ENCODE data around the gene AGTRAP. TPM values are rescaled to one million over a fixed set of nuclear protein-coding genes. Genes with fewer than 3 reads are reported as not detected.
A peak's percentile ranks its signal among the peaks of the same experiment; 100 is the strongest.

Gene AGTRAP
- total and polyA plus RNA-seq, 9 of the 15 experiments (the other 6 are each of a cell fraction or from before 2014, with no cell fraction given) = 26.8 to 105 (median 57.5) TPM

DNA sequence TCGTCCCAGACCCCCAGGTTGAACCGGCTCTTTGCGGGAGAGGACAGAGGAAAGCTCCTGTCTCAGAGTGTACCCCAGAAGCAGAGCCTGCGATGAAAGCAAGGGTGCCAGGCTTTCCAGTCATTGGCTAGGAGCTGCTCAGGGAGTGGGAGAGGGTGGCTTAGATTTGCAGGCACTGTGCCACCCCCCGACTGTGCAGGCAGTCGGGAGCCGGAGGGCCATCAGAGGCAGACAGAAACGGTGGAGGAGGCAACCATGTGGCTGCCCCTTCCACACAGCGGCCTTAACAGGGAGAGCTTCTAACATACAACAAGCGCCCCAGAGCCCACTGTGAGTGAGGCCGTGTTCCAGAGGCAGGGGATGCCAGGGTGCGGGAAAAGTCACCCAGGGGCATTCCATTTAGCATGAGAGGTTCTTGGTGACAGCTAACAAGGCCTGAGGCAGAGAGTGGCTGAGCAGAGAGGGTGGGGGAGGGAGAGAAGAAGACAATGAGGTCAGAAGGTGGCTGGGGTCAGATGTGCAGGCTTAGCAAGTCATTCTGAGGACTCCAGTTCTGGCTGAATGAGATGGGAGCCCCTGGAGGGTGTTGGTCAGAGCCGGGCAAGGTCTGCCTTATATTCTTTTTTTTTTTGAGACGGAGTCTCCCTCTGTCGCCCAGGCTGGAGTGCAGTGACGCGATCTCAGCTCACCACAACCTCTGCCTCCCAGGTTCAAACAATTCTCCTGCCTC, 16.6 kb downstream of the AGTRAP start (continued):
- TF ChIP-seq PHTF2 (CRISPR knock-in tag; IDR thresholded peaks at IDR 0.05) (no peak), MED1 (CRISPR knock-in tag; IDR thresholded peaks at IDR 0.05; ENCODE audit: borderline replicate concordance) (no peak), ELK3 (CRISPR knock-in tag; IDR thresholded peaks at IDR 0.05) (no peak), CSDE1 (IDR thresholded peaks at IDR 0.05) (no peak), TBL1XR1 (IDR thresholded peaks at IDR 0.05; ENCODE audit: low read length in 2 of 2) (no peak), TOE1 (IDR thresholded peaks at IDR 0.05; ENCODE audit: borderline replicate concordance) (no peak), TOE1 (CRISPR knock-in tag; IDR thresholded peaks at IDR 0.05; ENCODE audit: borderline replicate concordance, low read depth) (0 out of 2 replicates have a peak, but pooled peaks have one; percentile 45), SRSF9 (IDR thresholded peaks at IDR 0.05; ENCODE audit: borderline replicate concordance, low read depth, low read length) (no peak), MCM7 (IDR thresholded peaks at IDR 0.05) (no peak), ZNF124 (CRISPR knock-in tag; IDR thresholded peaks at IDR 0.05) (no peak), MEF2A (IDR thresholded peaks at IDR 0.05; ENCODE audit: control insufficient read depth, low read depth, low read length) (no peak), POLR3G (IDR thresholded peaks at IDR 0.05; ENCODE audit: extremely low read depth, insufficient read length, insufficient replicate concordance) (no peak), CEBPZ (IDR thresholded peaks at IDR 0.05; ENCODE audit: borderline replicate concordance, low read depth, low read length) (no peak), FOXJ3 (CRISPR knock-in tag; IDR thresholded peaks at IDR 0.05) (no peak), ZNF24 (IDR thresholded peaks at IDR 0.05) (no peak), SIRT6 (IDR thresholded peaks at IDR 0.05; ENCODE audit: low read depth, low read length) (no peak), POLR2G (IDR thresholded peaks at IDR 0.05; ENCODE audit: low read depth, low read length) (peak; percentile 63)
- TF ChIP-seq, protein P1, sequence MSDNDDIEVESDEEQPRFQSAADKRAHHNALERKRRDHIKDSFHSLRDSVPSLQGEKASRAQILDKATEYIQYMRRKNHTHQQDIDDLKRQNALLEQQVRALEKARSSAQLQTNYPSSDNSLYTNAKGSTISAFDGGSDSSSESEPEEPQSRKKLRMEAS (CRISPR knock-in tag; IDR thresholded peaks at IDR 0.05) = no peak
- TF ChIP-seq, protein P2, sequence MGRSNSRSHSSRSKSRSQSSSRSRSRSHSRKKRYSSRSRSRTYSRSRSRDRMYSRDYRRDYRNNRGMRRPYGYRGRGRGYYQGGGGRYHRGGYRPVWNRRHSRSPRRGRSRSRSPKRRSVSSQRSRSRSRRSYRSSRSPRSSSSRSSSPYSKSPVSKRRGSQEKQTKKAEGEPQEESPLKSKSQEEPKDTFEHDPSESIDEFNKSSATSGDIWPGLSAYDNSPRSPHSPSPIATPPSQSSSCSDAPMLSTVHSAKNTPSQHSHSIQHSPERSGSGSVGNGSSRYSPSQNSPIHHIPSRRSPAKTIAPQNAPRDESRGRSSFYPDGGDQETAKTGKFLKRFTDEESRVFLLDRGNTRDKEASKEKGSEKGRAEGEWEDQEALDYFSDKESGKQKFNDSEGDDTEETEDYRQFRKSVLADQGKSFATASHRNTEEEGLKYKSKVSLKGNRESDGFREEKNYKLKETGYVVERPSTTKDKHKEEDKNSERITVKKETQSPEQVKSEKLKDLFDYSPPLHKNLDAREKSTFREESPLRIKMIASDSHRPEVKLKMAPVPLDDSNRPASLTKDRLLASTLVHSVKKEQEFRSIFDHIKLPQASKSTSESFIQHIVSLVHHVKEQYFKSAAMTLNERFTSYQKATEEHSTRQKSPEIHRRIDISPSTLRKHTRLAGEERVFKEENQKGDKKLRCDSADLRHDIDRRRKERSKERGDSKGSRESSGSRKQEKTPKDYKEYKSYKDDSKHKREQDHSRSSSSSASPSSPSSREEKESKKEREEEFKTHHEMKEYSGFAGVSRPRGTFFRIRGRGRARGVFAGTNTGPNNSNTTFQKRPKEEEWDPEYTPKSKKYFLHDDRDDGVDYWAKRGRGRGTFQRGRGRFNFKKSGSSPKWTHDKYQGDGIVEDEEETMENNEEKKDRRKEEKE (IDR thresholded peaks at IDR 0.05; ENCODE audit: borderline replicate concordance in 1 of 2, control insufficient read depth in 1 of 2, low read depth in 2 of 2, low read length in 1 of 2) = no peak
